ENCODE data around the gene LBH. TPM values are rescaled to one million over a fixed set of nuclear protein-coding genes. Genes with fewer than 3 reads are reported as not detected.

Gene LBH
- total and polyA plus RNA-seq, 2 of the 13 experiments (the other 11 are each of a cell fraction or from before 2014, with no cell fraction given), result 0.09 to 0.25 TPM

DNA sequence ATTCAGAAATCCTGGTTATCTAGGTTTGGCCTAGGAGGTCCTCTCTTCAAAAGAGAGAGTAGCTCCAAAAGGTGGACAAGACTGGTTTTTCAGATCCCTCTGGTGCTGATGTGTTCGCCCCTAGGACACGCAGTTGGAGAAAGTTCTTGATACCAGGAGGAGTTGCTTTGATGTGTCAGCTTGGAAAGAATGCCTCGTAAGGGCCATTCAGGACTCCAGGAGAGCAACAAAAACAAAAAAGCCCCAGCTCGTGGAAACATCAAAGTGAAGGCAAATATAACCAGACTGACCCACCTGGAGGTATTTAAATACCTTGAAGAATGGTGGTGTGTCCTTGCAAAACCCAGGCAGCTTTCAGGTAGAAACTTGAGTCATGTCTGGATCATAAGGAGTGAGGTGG is 12.5 kb upstream of the LBH start (continued):
- TF ChIP-seq, protein P1, sequence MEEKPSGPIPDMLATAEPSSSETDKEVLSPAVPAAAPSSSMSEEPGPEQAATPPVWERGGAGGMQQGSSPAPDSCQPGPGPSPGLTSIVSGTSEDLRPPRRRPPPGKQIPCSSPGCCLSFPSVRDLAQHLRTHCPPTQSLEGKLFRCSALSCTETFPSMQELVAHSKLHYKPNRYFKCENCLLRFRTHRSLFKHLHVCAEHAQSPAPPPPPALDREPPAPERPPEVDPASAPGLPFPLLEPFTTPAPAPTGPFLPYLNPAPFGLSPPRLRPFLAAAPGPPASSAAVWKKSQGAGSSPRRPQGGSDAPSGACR (CRISPR knock-in tag; IDR thresholded peaks at IDR 0.05), result no peak
- TF ChIP-seq KLF13 (CRISPR knock-in tag; IDR thresholded peaks at IDR 0.05), result no peak
- no peak for TF ChIP-seq SOX6 (IDR thresholded peaks at IDR 0.05)
- no peak for TF ChIP-seq SOX6 (CRISPR knock-in tag; IDR thresholded peaks at IDR 0.05)

DNA sequence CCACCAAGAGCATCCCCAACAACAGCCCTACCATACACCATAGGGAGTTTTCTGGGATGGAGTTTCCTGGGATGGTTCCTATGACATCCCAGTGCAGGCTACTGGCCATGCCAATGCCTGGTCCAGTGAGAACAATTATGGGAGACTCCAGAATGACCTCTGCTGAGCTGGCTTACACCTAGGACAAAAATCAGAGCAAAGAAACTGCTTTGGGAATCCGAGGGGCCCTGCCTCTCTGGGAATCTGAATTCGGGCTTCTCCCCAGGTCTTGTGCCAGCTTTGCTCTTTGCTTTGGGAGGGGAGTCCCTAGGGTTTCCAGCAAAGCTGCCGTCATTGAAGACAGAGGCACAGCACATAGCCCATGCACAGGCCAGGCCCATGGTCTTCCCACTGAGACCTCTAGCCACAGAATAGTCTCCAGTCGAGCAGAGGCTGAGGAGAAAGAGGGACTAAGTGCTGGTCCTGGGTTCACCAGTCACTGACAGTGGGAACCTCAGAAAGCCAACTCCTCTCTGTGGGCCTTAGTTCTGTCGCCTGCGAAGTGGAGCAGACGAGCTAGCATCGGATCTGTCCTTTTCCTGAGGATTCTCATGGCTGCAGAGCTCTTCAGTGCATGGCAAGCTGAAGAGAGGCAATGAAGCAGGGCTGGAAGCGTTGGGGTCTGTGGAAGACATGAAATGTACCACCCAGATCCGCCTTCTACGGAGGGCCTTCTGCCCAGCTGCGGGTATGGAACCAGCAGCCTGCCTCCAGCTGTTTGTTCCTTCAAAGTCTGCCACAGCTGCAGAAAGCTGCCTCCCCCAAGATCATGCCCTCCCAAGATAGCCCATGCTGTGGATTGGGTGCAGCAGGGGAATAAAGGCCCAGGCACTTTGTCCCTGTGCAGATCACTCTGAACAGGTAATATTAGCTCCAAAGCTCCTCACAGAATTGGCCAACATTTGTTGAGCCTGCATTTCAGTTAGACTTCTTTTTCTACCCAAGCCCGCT is 11.2 kb upstream of the LBH start:
- BruUV-seq (replicated peaks), result no TSS peak
- CTCF ChIA-PET (ENCODE audit: low intra/inter-chr PET ratio, low total read pairs), result no interaction called here
- in situ Hi-C loops (cut with HindIII; ENCODE audit: extremely low pct_ligation_motif_present, low pct_unique_long_range_greater_than_20kb), result loop anchor here (25.0 kb wide), 2 partner anchors 942 to 1117 kb away; no protein-coding TSS in a partner anchor
- no peak overlapping the region for H3K4me3 ChIP-seq (replicated peaks in 1 of 3; ENCODE audit: insufficient read depth in 1 of 3, low read depth in 2 of 3, low read length in 3 of 3)
- H3K27me3 ChIP-seq (ENCODE audit: control insufficient read depth in 1 of 2, insufficient read depth in 2 of 2, low read length in 2 of 2), result peaks cover 3 to 58% of the 10 kb centered on the region in 2 experiments; a peak in 4 of 5 replicates
- ATAC-seq (no peak), DNase-seq (ENCODE audit: low spot score) (no peak), FAIRE-seq (no peak)
- 17% methylated on average over 13 of the region's 13 CpGs for WGBS (ENCODE audit: low lambda C conversion rate)
- H3K27ac ChIP-seq (ENCODE audit: extremely low read length, insufficient read depth, low read length), result no peak overlapping the region
- H2AFZ ChIP-seq (ENCODE audit: low read length), result no peak overlapping the region
- no peaks in the 10 kb centered on the region for H3K9me3 ChIP-seq (ENCODE audit: low read length)
- no peaks in the 10 kb centered on the region for H4K20me1 ChIP-seq (ENCODE audit: insufficient read depth, low read length)
- intact Hi-C loops (cut with micrococcal nuclease; ENCODE audit: unreplicated experiment), result loop anchor here (5.0 kb wide), 1 partner anchor 1122 kb away; no protein-coding TSS in a partner anchor
- no peaks in the 10 kb centered on the region for H3K79me2 ChIP-seq (ENCODE audit: insufficient read depth, low read length)
- POLR2A ChIA-PET, result no interaction called here
- H3K4me2 ChIP-seq (ENCODE audit: low read depth, low read length), result no peak overlapping the region
- no peak overlapping the region for H3K9ac ChIP-seq (ENCODE audit: insufficient read depth, low read depth, low read length)
- H3K36me3 ChIP-seq (replicated peaks in 1 of 2; ENCODE audit: control insufficient read depth in 1 of 2, insufficient read depth in 2 of 2, low read length in 2 of 2), result no peaks in the 10 kb centered on the region
- no peaks in the 10 kb centered on the region for H3K4me1 ChIP-seq (ENCODE audit: insufficient read depth, low read length)
- TF ChIP-seq TBP (CRISPR knock-in tag; IDR thresholded peaks at IDR 0.05) (no peak), TSC22D2 (CRISPR knock-in tag; IDR thresholded peaks at IDR 0.05; ENCODE audit: borderline replicate concordance) (no peak), SMYD3 (CRISPR knock-in tag; IDR thresholded peaks at IDR 0.05) (no peak), ZNF501 (CRISPR knock-in tag; IDR thresholded peaks at IDR 0.05) (no peak)
- TF ChIP-seq, protein P2, sequence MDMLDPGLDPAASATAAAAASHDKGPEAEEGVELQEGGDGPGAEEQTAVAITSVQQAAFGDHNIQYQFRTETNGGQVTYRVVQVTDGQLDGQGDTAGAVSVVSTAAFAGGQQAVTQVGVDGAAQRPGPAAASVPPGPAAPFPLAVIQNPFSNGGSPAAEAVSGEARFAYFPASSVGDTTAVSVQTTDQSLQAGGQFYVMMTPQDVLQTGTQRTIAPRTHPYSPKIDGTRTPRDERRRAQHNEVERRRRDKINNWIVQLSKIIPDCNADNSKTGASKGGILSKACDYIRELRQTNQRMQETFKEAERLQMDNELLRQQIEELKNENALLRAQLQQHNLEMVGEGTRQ (IDR thresholded peaks at IDR 0.05; ENCODE audit: low read depth, low read length), result no peak
- TF ChIP-seq, protein P2 (CRISPR knock-in tag; IDR thresholded peaks at IDR 0.05; ENCODE audit: borderline replicate concordance), result no peak
- TF ChIP-seq, protein P3, sequence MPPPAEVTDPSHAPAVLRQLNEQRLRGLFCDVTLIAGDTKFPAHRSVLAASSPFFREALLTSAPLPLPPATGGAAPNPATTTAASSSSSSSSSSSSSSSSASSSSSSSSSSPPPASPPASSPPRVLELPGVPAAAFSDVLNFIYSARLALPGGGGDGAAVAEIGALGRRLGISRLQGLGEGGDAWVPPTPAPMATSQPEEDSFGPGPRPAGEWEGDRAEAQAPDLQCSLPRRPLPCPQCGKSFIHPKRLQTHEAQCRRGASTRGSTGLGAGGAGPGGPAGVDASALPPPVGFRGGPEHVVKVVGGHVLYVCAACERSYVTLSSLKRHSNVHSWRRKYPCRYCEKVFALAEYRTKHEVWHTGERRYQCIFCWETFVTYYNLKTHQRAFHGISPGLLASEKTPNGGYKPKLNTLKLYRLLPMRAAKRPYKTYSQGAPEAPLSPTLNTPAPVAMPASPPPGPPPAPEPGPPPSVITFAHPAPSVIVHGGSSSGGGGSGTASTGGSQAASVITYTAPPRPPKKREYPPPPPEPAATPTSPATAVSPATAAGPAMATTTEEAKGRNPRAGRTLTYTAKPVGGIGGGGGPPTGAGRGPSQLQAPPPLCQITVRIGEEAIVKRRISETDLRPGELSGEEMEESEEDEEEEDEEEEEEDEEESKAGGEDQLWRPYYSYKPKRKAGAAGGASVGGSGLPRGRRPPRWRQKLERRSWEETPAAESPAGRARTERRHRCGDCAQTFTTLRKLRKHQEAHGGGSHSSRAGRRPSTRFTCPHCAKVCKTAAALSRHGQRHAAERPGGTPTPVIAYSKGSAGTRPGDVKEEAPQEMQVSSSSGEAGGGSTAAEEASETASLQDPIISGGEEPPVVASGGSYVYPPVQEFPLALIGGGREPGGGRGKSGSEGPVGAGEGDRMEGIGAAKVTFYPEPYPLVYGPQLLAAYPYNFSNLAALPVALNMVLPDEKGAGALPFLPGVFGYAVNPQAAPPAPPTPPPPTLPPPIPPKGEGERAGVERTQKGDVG (CRISPR knock-in tag; IDR thresholded peaks at IDR 0.05; ENCODE audit: borderline replicate concordance), result no peak
- TF ChIP-seq, protein P4, sequence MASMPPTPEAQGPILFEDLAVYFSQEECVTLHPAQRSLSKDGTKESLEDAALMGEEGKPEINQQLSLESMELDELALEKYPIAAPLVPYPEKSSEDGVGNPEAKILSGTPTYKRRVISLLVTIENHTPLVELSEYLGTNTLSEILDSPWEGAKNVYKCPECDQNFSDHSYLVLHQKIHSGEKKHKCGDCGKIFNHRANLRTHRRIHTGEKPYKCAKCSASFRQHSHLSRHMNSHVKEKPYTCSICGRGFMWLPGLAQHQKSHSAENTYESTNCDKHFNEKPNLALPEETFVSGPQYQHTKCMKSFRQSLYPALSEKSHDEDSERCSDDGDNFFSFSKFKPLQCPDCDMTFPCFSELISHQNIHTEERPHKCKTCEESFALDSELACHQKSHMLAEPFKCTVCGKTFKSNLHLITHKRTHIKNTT (CRISPR knock-in tag; IDR thresholded peaks at IDR 0.05), result no peak
- TF ChIP-seq, protein P5, sequence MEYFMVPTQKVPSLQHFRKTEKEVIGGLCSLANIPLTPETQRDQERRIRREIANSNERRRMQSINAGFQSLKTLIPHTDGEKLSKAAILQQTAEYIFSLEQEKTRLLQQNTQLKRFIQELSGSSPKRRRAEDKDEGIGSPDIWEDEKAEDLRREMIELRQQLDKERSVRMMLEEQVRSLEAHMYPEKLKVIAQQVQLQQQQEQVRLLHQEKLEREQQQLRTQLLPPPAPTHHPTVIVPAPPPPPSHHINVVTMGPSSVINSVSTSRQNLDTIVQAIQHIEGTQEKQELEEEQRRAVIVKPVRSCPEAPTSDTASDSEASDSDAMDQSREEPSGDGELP (IDR thresholded peaks at IDR 0.05; ENCODE audit: borderline replicate concordance, low read depth), result no peak
